Measurements from ENCODE around the gene IFT25.

Gene IFT25

GRCh38 chr1:53956308-53957168 is 11.0 kb upstream of the IFT25 start:
- no peak for DNase-seq

- DNase-seq, result no peak
Measured at GRCh38 chr1:53954128-53954527, 8.6 kb upstream of the IFT25 start.

- DNase-seq, result no peak
Measured at GRCh38 chr1:53951697-53952096, 6.2 kb upstream of the IFT25 start.

- DNase-seq, result no peak
Measured at GRCh38 chr1:53949023-53949990, 3.8 kb upstream of the IFT25 start.

DNA sequence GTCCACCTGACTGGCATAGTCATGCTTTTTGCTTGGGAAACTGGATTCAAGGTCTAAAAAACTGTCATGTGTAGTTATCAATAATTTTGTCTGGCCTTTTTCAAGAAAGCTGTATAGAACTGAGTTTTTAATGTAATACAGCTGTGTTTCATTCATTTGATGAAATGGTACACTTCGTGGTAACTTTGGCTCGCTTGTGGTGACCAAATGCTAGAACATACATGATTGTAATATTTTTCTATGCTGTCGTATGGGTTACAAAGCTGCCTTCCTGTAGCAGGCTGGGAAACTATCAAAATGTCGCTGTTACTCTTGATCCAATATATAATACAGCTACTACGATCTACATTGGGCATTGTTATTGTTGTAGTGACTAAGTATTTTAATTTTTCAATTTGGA is 2.8 kb upstream of the IFT25 start:
- no peak for DNase-seq

DNA sequence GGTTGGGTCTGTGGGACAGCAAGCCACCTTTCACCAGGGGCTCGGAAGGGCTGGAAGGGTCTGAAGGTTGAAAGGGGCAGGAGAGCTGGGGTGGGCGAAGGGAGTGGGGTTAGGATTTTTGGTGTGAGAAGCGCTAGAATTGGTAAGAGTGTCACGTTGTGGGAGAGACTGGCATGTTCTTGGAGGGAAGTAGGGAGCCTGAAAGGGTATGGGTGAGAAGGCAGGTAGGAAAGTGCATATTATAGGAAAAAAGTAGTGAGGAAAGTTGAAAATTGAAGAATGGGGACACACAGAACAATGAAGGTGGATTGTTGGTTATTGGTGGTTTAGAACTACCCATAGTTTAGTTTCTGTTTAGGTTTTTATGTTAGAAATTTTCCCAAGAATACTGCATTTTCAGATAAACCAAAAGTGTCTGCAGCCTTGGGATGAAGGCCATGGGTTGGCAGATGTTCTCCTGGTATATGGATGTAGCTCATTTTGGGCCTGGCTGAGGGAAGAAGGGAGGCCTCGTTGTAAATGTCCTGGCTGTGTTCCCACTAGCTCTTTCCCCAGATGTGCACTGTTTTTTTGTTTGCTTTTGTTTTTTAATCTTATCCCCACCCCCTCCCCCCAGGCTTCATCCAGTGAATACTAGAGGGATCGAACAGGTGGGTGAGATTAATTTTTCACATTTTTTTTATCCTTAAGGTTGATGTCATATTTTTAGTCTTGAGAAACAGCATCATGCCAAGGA is 1.8 kb upstream of the IFT25 start:
- DNase-seq, result no peak

DNA sequence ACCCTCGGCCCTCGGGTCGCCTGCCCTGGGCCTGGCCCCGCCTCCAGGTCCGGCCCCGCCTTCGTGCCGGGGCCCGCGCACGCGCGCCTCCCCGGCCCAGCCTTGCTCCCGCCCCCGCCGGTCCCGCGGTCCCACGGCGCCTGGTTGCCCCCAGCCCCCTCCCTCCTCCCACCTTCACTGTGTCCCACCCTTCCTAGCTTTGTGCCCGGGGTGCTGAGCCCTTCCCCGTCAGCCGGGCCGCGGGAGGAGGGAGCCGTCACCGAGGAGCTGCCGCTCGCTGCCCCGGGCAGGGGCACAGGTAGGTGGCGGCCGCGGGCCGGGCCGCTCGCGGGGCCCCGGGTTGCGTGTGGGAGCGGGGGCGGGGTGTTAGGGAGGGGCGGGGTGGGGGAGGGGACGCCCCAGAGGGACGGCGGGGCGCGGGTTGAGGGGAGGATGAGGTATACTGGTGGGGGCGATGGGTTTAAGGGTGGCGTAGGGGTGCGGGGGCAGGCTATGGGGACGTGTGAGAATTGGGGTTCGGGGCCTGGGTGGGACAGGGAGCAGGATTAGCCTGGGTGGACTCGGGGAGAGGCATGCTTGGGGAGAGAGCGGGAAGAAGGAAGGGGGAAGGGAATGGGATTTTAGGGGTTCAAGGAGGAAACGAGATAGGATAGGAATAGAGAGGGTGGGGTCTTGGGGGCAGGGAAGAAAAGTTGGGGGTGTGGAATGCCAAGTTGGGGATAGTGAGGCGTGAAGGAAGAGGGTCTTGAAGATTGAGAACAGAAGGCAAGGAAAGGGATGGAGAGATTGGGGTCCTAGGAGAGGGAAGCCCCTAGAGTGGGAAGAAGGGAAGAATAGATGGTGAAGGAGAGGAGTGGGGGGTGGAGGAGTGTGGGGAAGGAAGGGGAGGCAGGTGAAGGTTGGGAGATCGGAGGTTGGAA is 1.0 kb upstream of the IFT25 start, which contains the start of gene LRRC42:
Gene LRRC42 (plus strand): TSS at position 99 of the 920 bp plus-strand sequence. CDS start 5,650 bp downstream, outside the sequence.
- no peak for DNase-seq

DNA sequence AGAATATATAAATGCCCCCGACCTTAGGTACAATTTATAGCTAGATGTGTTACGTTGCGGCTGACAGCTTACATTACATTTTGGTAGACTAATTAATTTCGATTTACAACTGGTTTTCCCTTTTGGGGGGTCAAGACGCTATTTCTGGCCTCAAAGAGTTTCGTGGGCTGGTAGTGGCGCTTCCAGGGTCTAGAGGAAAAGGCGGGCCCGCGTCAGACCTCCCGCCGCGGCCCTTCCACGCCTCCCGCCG is 391 bp downstream of the IFT25 start:
- DNase-seq, result no peak

DNA sequence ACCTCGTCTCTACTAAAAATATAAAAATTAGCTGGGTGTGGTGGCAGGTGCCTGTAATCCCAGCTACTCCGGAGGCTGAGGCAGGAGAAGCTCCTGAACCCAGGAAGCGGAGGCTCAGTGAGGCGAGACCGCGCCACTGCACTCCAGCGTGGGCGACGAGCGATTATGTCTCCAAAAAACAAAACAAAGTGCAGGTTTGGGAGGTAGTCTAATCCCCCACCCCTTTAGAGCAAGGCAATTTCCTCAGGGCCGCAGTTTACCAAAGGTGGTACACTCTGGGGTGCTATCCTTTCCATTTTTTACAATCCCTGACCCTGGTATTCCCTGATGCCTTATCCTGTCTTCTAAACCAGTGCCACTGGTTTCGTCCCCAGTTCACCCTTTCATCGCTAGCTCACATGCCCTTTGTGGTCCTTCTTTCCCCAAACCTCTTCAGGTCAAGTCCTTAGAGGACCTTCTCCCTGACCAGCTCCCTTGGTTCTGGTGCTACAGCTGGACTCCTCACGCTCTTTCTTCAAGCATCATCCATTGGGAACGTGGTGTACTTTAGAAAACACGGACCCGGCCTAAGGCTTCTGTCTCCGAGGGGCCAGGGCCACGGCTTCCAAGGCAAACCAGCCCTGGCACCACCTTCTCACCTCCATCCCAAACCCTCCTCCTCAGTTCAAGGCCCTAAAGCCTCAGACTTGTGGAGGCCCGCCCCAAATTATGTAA is 873 bp downstream of the IFT25 start:
- no peak for DNase-seq

- DNase-seq, result no peak
Measured at GRCh38 chr1:53943490-53944043, 1.9 kb downstream of the IFT25 start.

DNA sequence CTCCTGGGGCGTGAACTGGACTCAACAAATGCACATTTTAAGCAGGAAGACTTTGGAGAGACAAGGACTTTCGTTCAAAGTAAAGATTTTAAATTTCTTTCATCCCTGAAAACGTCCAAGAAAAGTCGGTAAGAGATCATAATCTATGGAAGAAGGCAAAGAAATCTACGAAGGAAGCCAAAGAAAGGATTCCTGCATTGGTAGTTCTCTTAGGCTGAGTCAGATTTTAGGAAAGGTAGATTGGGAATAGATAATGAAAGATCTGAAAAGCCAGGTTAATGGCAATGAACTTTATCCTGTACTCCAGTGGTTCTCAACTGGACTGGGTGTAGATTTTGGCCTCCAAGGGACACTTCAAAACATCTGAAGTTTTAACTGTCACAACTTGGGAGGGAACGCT is 2.4 kb downstream of the IFT25 start:
- DNase-seq, result no peak

DNA sequence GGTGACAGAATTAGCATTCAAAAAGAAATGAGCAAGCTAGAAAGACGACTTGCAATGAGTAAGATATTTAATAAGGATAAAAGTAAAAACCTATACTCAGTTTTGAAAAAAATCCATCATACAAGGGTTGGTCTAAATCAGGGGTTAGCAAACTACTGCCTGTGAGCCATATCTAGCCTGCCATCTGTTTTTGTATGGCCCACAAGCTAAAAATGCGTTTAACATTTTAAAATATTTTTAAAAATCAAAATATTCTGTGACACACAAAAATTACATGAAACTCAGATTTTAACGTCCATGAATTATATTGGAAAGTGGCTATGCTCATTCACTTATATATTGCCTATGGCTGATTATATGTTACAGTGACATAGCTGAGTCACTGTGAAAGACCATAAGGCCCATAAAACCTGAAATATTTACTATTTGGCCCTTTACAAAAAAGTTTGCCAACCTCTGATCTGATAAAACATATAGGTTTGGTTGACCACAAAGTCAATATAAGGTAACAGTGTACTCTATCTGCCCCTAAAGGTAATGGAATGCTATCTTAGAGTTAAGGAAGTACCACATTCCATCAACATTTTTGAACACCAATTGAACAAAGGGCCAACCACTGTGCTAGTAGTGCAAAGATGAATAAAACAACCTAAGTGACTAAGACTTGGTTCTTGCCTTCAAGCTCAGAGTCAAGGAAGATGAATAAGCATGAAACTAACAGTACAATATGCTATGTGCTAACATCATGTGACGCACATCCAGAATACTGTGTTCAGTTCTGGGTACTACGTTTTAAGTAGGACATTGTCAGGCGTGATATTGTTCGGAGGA is 3.2 kb downstream of the IFT25 start:
- DNase-seq, result no peak

DNA sequence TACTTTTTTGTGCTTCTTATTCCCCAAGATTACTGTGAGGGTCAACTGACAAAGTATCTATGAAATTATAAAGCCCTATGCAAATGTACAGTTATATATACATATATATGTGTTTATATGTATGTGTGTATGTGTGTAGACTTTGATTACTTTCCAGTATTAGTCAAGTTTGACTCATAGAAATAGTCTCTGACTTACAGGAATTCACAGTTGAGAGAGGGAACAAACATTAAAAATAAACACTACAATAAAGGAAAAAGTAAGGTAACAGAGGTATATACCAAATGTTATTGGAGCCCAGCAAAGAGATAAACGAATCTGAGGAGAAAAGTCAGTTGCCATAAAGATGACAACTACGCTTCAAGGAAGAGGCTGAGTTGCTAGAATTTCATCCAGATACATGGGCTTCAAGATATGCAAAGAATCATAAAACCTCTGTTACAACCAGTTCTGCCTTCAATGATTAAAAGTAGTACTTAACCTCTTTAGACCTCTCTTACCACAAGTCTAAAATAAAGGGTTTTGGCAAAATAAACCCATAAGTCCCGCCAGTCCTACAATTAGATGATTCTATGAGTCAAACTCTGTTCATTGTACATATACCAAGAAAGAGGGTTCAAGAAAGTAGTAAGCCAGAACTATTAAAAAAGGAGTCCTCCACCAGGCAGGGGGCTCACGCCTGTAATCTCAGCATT is 7.2 kb downstream of the IFT25 start:
- DNase-seq, result no peak

- DNase-seq, result no peak
Measured at GRCh38 chr1:53936430-53936829, 9.1 kb downstream of the IFT25 start.

DNA sequence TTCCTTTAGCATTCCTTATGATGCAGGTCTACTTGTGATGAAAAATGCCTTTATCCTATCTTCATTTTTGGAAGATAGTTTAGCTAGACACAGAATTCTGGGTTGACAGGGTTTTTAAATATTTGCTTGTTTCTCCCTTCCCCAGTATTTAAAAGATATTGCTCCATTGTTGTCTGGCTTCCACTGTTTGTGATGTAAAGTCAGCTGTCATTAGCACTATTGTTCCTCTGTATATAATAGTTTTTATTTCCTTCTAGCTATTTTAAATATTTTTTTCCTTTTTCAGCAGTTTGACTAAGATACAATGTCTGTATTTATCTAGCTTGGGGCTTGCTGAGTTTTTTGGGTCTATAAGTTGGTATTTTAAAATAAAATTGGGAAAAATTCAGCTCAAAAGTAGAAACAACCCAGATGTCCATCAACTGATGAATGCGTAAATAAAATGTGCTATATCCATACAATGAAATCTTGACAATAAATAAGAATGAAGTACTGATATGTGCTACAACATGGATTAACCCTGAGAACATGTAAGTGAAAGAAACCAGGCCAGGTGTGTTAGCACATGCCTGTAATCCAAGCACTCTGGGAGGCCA is 11.2 kb downstream of the IFT25 start:
- DNase-seq, result no peak

- DNase-seq, result no peak
Measured at GRCh38 chr1:53931523-53931922, 14.0 kb downstream of the IFT25 start.

- no peak for DNase-seq
Measured at GRCh38 chr1:53930932-53931331, 14.6 kb downstream of the IFT25 start.

- no peak for DNase-seq
Measured at GRCh38 chr1:53929246-53929960, 16.1 kb downstream of the IFT25 start.
